ENCODE results near the gene CKMT2.

DNA sequence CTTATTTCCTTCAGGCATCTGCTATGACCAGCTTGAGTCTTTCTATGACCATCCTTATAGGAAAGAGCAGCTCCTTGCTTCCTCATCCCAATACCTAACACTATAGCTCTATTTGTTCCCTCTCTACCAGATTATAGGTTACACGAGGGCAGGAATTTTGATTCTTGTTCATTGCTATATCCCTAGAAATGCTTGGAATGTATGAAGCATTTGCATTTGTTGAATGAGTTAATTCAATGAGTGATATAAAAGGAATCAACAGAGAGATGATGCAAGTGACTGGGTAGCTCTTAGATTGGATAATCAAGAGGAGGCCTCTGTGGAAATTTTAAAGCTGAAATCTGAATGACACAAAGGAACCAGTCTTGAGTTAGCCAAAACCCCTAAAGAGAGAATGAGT is 82.2 kb downstream of the CKMT2 start:
- TF ChIP-seq, protein P1, sequence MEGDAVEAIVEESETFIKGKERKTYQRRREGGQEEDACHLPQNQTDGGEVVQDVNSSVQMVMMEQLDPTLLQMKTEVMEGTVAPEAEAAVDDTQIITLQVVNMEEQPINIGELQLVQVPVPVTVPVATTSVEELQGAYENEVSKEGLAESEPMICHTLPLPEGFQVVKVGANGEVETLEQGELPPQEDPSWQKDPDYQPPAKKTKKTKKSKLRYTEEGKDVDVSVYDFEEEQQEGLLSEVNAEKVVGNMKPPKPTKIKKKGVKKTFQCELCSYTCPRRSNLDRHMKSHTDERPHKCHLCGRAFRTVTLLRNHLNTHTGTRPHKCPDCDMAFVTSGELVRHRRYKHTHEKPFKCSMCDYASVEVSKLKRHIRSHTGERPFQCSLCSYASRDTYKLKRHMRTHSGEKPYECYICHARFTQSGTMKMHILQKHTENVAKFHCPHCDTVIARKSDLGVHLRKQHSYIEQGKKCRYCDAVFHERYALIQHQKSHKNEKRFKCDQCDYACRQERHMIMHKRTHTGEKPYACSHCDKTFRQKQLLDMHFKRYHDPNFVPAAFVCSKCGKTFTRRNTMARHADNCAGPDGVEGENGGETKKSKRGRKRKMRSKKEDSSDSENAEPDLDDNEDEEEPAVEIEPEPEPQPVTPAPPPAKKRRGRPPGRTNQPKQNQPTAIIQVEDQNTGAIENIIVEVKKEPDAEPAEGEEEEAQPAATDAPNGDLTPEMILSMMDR (conservative IDR thresholded peaks at IDR 0.05 in 1 of 2, IDR thresholded peaks at IDR 0.05 in 1 of 2; ENCODE audit: low read depth in 1 of 2, low read length in 2 of 2): no peak
- no peak for TF ChIP-seq EZH2 (IDR thresholded peaks at IDR 0.05; ENCODE audit: low read length, missing control alignments)

All from fibroblast of lung (primary cell).